ENCODE measurements around the gene KCNIP3.

KCNIP3 gene

GRCh38 chr2:95359501-95359930 is 62.4 kb downstream of the KCNIP3 start:
- Histone ChIP-seq H3K27me3 (ENCODE audit: control insufficient read depth, insufficient read depth, low read length) (no peaks in the 10 kb centered on the region), H3K4me3 (ENCODE audit: low read length) (no peak overlapping the region), H3K36me3 (ENCODE audit: control insufficient read depth, insufficient read depth, low read length) (no peaks in the 10 kb centered on the region), H3K9ac (ENCODE audit: low read length) (no peak overlapping the region), H3K4me1 (ENCODE audit: control insufficient read depth, insufficient read depth, low read length) (no peaks in the 10 kb centered on the region), H3K9me3 (ENCODE audit: control insufficient read depth, low read length) (no peaks in the 10 kb centered on the region)

GRCh38 chr2:95361216-95361980 is 64.3 kb downstream of the KCNIP3 start:
- Histone ChIP-seq H3K9me3 (ENCODE audit: control insufficient read depth, low read length) (no peaks in the 10 kb centered on the region), H3K27me3 (ENCODE audit: control insufficient read depth, insufficient read depth, low read length) (peaks cover under 1% of the 10 kb centered on the region), H3K9ac (ENCODE audit: low read length) (no peak overlapping the region), H3K4me3 (ENCODE audit: low read length) (no peak overlapping the region), H3K4me1 (ENCODE audit: control insufficient read depth, insufficient read depth, low read length) (no peaks in the 10 kb centered on the region), H3K36me3 (ENCODE audit: control insufficient read depth, insufficient read depth, low read length) (no peaks in the 10 kb centered on the region)

GRCh38 chr2:95362486-95362885 is 65.3 kb downstream of the KCNIP3 start:
- Histone ChIP-seq H3K4me1 (ENCODE audit: control insufficient read depth, insufficient read depth, low read length) (no peaks in the 10 kb centered on the region), H3K27me3 (ENCODE audit: control insufficient read depth, insufficient read depth, low read length) (peaks cover 3% of the 10 kb centered on the region), H3K4me3 (ENCODE audit: low read length) (no peak overlapping the region), H3K9me3 (ENCODE audit: control insufficient read depth, low read length) (no peaks in the 10 kb centered on the region), H3K36me3 (ENCODE audit: control insufficient read depth, insufficient read depth, low read length) (no peaks in the 10 kb centered on the region), H3K9ac (ENCODE audit: low read length) (no peak overlapping the region)

- Histone ChIP-seq H3K4me1 (ENCODE audit: control insufficient read depth, insufficient read depth, low read length) (no peaks in the 10 kb centered on the region), H3K9ac (ENCODE audit: low read length) (no peak overlapping the region), H3K4me3 (ENCODE audit: low read length) (no peak overlapping the region), H3K9me3 (ENCODE audit: control insufficient read depth, low read length) (no peaks in the 10 kb centered on the region), H3K27me3 (ENCODE audit: control insufficient read depth, insufficient read depth, low read length) (peaks cover 3% of the 10 kb centered on the region), H3K36me3 (ENCODE audit: control insufficient read depth, insufficient read depth, low read length) (no peaks in the 10 kb centered on the region)
Observed at GRCh38 chr2:95366514-95366913, 69.4 kb downstream of the KCNIP3 start.

DNA sequence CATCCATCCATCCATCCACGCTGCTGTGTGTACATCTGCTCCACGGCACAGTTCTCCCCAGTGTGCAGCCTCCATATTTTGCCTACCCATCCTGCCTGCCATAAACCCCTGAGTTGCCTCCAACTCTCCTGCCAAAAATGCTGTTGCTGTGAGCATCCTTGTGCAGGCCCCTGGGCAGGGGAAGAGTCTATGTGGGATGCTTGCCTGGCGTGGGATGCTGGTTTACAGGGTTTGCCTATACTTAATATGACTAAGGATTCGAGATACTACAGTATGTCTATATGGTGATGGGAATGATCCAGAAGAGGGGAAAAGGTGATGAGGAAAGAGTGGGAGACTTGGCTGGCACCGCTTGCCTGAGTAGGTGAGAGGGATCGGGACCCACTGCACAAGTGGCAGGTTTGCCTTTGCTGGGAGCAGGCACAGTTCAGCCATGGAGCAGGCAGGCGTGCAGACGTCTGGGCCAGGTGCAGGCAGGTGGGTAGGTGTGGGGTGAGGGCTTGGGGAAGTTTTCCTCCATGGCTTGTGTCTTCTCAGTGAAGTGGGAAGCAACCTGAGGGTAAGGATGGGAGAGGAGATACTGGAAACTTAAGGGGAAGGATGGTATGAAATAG is 75.2 kb downstream of the KCNIP3 start:
- Histone ChIP-seq H3K4me3 (ENCODE audit: low read length) (no peak overlapping the region), H3K9ac (ENCODE audit: low read length) (no peak overlapping the region), H3K4me1 (ENCODE audit: control insufficient read depth, insufficient read depth, low read length) (no peaks in the 10 kb centered on the region), H3K27me3 (ENCODE audit: control insufficient read depth, insufficient read depth, low read length) (no peaks in the 10 kb centered on the region), H3K36me3 (ENCODE audit: control insufficient read depth, insufficient read depth, low read length) (no peaks in the 10 kb centered on the region), H3K9me3 (ENCODE audit: control insufficient read depth, low read length) (no peaks in the 10 kb centered on the region)

DNA sequence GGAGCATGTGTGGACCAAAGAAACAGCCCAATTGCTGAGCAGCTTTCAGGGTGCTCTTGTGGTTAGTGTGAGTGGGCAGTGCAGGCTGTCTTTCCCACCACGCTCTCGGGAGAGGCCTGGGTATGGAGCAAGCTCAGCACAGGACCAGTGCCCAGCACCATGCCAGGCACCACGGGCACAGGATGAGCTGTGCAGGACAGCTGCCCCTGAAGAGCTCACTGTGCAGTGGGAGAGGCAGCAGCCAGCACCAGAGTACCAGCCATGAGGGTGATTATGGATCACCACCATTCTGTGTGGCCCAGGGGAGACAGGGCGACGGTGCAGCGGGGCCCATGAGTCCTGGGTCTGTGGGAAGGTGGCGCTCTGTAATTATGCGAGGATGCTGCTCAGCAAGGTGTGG is 75.7 kb downstream of the KCNIP3 start:
- Histone ChIP-seq H3K9me3 (ENCODE audit: control insufficient read depth, low read length) (no peaks in the 10 kb centered on the region), H3K27me3 (ENCODE audit: control insufficient read depth, insufficient read depth, low read length) (no peaks in the 10 kb centered on the region), H3K36me3 (ENCODE audit: control insufficient read depth, insufficient read depth, low read length) (no peaks in the 10 kb centered on the region), H3K9ac (ENCODE audit: low read length) (no peak overlapping the region), H3K4me1 (ENCODE audit: control insufficient read depth, insufficient read depth, low read length) (no peaks in the 10 kb centered on the region), H3K4me3 (ENCODE audit: low read length) (no peak overlapping the region)

DNA sequence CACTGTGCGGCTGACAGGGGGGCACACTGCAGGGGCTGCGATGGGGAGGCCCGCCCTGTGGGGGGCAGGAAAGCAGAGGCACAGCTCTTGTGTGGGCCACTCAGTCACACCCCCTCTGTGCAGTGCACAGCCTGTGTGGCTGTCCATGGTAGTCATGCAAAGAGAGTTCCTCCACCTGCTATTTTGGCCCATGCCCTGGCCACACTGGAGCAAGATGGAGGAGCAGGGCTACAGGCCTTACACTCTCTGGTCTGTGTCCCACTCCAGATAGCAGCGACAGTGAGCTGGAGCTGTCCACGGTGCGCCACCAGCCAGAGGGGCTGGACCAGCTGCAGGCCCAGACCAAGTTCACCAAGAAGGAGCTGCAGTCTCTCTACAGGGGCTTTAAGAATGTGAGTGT is 76.9 kb downstream of the KCNIP3 start:
- no peak overlapping the region for H3K9ac ChIP-seq (ENCODE audit: low read length)
- H3K4me3 ChIP-seq (ENCODE audit: low read length), result no peak overlapping the region
- H3K4me1 ChIP-seq (ENCODE audit: control insufficient read depth, insufficient read depth, low read length), result no peaks in the 10 kb centered on the region
- H3K9me3 ChIP-seq (ENCODE audit: control insufficient read depth, low read length), result no peaks in the 10 kb centered on the region
- no peaks in the 10 kb centered on the region for H3K36me3 ChIP-seq (ENCODE audit: control insufficient read depth, insufficient read depth, low read length)
- no peaks in the 10 kb centered on the region for H3K27me3 ChIP-seq (ENCODE audit: control insufficient read depth, insufficient read depth, low read length)

DNA sequence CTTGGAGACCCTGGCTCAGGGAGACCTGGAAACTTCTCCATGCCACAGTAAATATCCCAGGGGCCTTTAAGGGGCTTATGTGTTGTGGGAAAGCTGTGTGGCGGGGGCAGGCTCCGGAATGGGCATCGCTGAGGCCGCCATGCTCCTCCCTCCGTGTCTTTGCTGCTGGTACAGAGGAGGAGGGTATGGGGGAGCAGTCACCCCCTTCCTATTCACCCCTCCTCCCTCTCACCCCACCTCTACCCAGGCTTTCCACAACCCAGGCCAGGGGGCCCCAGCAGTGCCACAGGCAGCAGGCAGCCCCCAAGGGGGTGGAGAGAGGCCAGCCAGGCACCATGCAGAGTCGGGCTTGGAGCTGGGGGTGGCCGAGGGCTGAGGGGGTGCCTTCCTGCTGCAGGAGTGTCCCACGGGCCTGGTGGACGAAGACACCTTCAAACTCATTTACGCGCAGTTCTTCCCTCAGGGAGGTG is 77.3 kb downstream of the KCNIP3 start:
- H3K27me3 ChIP-seq (ENCODE audit: control insufficient read depth, insufficient read depth, low read length), result no peaks in the 10 kb centered on the region
- H3K9me3 ChIP-seq (ENCODE audit: control insufficient read depth, low read length), result no peaks in the 10 kb centered on the region
- no peak overlapping the region for H3K9ac ChIP-seq (ENCODE audit: low read length)
- no peaks in the 10 kb centered on the region for H3K36me3 ChIP-seq (ENCODE audit: control insufficient read depth, insufficient read depth, low read length)
- H3K4me1 ChIP-seq (ENCODE audit: control insufficient read depth, insufficient read depth, low read length), result no peaks in the 10 kb centered on the region
- no peak overlapping the region for H3K4me3 ChIP-seq (ENCODE audit: low read length)

DNA sequence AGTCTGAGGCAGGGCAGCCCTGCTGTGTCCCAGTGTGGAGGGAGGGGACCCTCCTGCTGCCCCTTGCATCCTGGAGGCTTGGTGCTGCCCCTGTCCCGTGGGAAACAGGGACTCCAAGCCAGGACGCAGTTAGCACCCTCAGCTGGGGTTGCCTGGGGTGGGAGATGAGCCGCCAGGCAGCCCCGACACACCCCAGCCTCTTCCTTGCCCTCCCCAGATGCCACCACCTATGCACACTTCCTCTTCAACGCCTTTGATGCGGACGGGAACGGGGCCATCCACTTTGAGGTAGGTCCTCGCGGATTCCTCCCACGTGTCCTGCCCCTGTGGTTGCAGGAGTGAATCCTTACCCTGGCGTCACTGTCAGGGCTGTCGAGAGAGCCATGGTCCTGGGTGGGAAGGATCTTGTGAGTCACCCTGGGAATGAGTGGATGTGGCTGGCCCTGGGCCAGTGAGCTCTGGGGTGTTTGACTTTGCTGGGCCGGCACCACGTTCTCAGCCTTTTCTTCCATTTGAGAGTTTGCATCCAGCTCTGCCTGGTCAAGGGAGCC is 77.8 kb downstream of the KCNIP3 start:
- H3K4me1 ChIP-seq (ENCODE audit: control insufficient read depth, insufficient read depth, low read length), result no peaks in the 10 kb centered on the region
- H3K9me3 ChIP-seq (ENCODE audit: control insufficient read depth, low read length), result no peaks in the 10 kb centered on the region
- H3K9ac ChIP-seq (ENCODE audit: low read length), result no peak overlapping the region
- no peak overlapping the region for H3K4me3 ChIP-seq (ENCODE audit: low read length)
- no peaks in the 10 kb centered on the region for H3K36me3 ChIP-seq (ENCODE audit: control insufficient read depth, insufficient read depth, low read length)
- H3K27me3 ChIP-seq (ENCODE audit: control insufficient read depth, insufficient read depth, low read length), result no peaks in the 10 kb centered on the region

DNA sequence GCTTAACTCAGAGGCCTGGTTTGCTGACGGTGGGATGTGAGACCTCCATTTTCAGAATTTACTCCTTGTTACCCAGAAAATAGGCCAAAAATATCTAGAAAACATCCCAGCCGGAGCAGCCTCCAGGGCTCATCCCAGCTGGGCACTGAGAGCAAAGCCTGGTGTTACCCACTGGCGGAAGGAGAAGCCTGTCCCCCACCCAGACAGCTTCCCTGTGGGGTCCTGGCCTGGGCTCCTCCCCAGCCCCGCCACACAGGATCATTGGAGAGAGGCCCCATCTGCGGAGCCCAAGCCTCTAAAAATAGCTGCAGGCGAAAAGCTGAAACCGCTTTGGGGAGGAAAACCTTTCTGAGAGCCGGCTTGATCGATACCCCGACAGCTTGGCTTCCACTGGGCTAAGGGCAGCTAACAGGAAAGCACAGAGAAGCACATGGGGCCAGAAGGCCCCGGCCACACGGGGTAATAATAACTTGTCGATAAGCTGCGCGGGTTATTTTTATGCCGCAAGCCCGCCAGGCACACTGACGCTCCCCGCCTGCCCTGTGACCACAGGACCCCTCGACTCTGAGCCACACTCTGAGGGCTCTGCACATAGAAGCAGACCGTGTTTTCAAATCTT is 78.5 kb downstream of the KCNIP3 start:
- Histone ChIP-seq H3K36me3 (ENCODE audit: control insufficient read depth, insufficient read depth, low read length) (no peaks in the 10 kb centered on the region), H3K4me3 (ENCODE audit: low read length) (no peak overlapping the region), H3K9ac (ENCODE audit: low read length) (no peak overlapping the region), H3K4me1 (ENCODE audit: control insufficient read depth, insufficient read depth, low read length) (no peaks in the 10 kb centered on the region), H3K27me3 (ENCODE audit: control insufficient read depth, insufficient read depth, low read length) (no peaks in the 10 kb centered on the region), H3K9me3 (ENCODE audit: control insufficient read depth, low read length) (no peaks in the 10 kb centered on the region)

DNA sequence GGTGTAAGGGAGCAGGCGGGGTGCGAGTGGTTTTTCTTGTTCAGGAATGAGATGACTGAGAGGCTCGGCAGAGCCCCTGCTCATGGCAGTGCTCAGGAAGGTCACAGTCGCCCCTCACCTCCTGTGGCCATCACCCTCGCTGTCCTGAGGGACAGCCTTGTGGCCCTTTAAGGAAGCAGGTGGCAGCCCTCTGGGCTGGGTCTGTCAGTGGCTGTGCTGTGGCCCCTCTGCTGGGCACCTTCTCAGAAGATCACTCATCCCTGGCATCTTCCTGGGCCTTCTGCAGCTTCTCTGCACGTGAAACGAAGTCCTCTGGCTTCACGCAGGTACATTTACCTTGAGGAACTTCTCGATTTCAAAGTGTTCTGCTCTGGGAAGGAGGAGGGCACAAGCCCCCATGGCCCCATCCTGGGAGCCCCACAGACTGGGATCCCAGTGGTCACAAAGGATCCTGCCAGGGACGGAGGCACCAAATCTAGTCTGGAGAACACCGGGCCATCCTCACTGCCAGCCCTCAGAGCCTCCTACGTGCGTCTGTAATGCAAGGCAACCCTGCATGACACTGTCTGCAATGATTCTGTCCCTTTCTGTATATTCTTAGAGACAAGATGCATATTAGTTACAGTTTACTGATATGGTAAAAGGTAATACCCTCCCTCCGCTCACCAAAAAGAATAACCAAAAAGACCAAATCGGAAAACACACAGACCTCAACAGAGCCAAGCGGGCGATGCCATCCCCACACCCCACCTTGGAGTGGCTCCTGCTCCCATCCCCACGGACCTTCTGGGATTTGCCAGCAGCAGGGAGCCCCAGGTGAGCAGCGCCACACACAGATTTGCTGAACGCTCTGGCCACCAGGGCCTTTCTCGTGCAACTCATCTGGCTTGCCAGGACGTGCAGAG is 79.4 kb downstream of the KCNIP3 start:
- no peak overlapping the region for H3K4me3 ChIP-seq (ENCODE audit: low read length)
- no peaks in the 10 kb centered on the region for H3K9me3 ChIP-seq (ENCODE audit: control insufficient read depth, low read length)
- H3K36me3 ChIP-seq (ENCODE audit: control insufficient read depth, insufficient read depth, low read length), result no peaks in the 10 kb centered on the region
- no peak overlapping the region for H3K9ac ChIP-seq (ENCODE audit: low read length)
- H3K4me1 ChIP-seq (ENCODE audit: control insufficient read depth, insufficient read depth, low read length), result no peaks in the 10 kb centered on the region
- H3K27me3 ChIP-seq (ENCODE audit: control insufficient read depth, insufficient read depth, low read length), result no peaks in the 10 kb centered on the region

Measured in mucosa of stomach (tissue), 1 donor.